Measurements from ENCODE around the gene KIAA1217. TPM values are rescaled to one million over a fixed set of nuclear protein-coding genes. Genes with fewer than 3 reads are reported as not detected.

The KIAA1217 gene
- total and polyA plus RNA-seq, 2 of the 8 experiments (the other 6 are each of a cell fraction or from before 2014, with no cell fraction given): 4.5 to 15.6 TPM

DNA sequence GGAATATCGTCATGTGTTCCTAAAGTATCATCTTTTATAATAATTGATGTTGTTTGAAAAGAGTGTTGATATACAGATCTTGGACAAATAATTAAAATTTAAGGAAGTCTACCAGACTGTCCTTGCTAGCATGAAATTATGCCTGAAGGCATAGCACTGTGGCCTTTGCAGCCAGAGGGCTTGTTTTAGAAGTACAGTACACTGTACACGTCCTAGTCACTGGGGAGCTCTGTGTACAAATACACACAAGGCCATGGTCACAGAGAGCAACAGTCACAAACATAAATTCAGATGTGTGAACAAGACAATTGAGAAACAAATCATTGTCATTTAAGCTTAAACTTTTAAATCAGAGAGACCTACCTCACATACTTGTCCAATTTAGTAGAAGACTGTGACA is 133.0 kb downstream of the KIAA1217 start (continued):
- TF ChIP-seq NANOG (IDR thresholded peaks at IDR 0.05; ENCODE audit: insufficient read depth, low read depth, low read length, poor library complexity, severe bottlenecking) (no peak), MAFK (IDR thresholded peaks at IDR 0.05; ENCODE audit: low read depth, low read length) (no peak), EP300 (IDR thresholded peaks at IDR 0.05; ENCODE audit: borderline replicate concordance in 1 of 2, low read depth in 2 of 2, low read length in 2 of 2) (no peak)
- TF ChIP-seq, protein P1, sequence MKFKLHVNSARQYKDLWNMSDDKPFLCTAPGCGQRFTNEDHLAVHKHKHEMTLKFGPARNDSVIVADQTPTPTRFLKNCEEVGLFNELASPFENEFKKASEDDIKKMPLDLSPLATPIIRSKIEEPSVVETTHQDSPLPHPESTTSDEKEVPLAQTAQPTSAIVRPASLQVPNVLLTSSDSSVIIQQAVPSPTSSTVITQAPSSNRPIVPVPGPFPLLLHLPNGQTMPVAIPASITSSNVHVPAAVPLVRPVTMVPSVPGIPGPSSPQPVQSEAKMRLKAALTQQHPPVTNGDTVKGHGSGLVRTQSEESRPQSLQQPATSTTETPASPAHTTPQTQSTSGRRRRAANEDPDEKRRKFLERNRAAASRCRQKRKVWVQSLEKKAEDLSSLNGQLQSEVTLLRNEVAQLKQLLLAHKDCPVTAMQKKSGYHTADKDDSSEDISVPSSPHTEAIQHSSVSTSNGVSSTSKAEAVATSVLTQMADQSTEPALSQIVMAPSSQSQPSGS (IDR thresholded peaks at IDR 0.05; ENCODE audit: low read length): no peak

Data from H1 (cell line).